RPMI7951 (cell line): ENCODE data around the gene RNF157. TPM values are rescaled to one million over a fixed set of nuclear protein-coding genes. Genes with fewer than 3 reads are reported as not detected.
"Not testable (repeated sequence)": the region's sequence is repeated elsewhere in the genome, so short reads cannot be mapped to it uniquely, and the experiment has no call there.

Source experiments
- DNase-seq: peaks from one replicate; pipeline ENCODE4 v3.0.0-alpha.2; 2012; ENCODE audit warnings: low read depth
- total RNA-seq: library from RNA; depleted of rRNA; stranded (reverse); fragments of >200 nt; shearing (Covaris generic); gene quantifications from 2 replicates; pipeline ENCODE4 v1.2.3, GENCODE V29; 2014

The RNF157 gene
- total RNA-seq, 1 experiment from 2014 or later, result 5.8 TPM

- DNase-seq, result no peak
Observed at GRCh38 chr17:76254275-76254674, 14.0 kb upstream of the RNF157 start.

DNA sequence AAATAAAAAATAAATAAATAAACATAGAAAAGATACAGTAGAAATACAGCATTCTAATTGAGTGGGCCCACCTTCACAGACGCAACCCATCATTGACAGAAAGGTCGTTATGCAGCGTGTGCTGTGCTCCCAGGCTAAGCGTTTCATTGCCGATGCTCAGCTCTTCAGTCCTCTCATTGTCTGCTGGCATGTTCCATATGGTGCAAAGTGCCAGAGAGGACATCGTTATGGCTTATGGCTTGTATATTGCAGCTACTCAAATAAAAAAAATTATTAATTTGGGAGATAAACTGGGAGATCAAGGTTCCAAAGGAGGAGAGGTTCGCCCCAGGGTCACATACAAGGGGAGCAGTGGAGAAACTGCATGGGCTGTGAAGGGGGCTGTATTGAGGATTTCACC is 13.5 kb upstream of the RNF157 start:
- DNase-seq, result no peak

GRCh38 chr17:76252967-76253766 is 12.9 kb upstream of the RNF157 start:
- DNase-seq, result not testable (repeated sequence)

- peak; percentile 99 for DNase-seq
Observed at GRCh38 chr17:76252040-76252954, 12.0 kb upstream of the RNF157 start.

- no peak for DNase-seq
Observed at GRCh38 chr17:76251478-76252039, 11.3 kb upstream of the RNF157 start.

- no peak for DNase-seq
Observed at GRCh38 chr17:76250141-76250540, 9.8 kb upstream of the RNF157 start.

GRCh38 chr17:76248013-76248782 is 7.9 kb upstream of the RNF157 start:
- DNase-seq, result no peak

- no peak for DNase-seq
Observed at GRCh38 chr17:76247304-76247703, 7.0 kb upstream of the RNF157 start.

DNA sequence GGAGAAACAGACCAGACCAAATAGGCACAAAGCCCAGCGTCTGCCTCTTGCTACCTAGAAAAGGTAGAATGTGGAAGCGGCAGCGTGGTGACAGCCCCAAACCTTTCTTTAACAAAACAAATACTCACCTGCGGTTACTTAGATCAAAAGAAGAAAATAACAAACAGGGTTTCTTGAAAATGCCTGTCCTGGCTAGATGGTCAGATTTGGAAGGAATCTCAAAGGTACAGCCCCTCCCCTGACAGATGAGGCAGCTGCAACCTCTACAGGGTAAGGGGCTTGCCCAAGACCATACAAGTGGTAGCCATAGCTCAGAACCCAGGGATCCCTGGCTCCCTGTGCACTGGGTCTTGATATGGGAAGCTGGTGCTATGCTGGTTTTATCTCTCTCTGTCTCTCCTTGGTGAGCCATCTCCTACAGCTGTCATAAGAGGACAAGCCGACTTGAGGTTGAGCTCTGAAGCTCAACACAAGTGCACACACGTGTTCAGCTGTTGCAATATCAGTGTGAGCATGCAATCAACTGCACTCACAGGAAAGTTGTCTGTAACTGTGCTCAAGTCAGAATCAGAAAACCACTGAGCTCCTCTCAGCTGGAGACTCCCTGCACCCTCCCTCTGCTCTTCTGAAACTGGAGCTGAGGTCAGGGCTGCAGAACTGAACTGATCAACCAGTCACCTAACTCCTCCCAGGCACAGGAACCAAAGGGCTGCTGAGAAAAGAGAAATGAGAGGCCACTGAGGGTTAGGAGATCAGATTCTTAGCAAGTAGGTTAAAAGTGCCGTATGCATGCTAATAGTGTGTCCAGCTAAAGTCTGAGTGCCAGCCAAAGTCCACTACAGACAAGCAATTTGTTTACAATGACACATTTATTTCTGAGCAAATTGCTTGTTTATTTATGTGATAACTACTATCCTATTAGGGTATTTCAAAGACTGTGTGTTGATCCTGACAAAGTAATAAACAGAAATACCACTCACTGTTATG is 6.1 kb upstream of the RNF157 start:
- no peak for DNase-seq

DNA sequence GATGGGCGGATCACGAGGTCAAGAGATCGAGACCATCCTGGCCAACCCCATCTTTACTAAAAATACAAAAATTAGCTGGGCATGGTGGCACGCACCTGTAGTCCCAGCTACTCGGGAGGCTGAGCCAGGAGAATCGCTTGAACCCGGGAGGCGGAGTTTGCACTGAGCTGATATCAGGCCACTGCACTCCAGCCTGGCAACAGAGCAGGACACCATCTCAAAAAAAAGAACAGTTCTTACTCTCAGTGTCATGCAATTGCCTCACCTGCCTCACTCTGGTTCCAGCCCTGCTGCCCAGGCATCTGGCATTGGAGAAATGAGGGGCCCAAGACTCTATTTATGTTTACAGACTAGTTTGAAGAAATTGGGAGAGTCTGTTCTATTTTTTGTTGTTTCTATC is 4.4 kb upstream of the RNF157 start:
- DNase-seq, result not testable (repeated sequence)

DNA sequence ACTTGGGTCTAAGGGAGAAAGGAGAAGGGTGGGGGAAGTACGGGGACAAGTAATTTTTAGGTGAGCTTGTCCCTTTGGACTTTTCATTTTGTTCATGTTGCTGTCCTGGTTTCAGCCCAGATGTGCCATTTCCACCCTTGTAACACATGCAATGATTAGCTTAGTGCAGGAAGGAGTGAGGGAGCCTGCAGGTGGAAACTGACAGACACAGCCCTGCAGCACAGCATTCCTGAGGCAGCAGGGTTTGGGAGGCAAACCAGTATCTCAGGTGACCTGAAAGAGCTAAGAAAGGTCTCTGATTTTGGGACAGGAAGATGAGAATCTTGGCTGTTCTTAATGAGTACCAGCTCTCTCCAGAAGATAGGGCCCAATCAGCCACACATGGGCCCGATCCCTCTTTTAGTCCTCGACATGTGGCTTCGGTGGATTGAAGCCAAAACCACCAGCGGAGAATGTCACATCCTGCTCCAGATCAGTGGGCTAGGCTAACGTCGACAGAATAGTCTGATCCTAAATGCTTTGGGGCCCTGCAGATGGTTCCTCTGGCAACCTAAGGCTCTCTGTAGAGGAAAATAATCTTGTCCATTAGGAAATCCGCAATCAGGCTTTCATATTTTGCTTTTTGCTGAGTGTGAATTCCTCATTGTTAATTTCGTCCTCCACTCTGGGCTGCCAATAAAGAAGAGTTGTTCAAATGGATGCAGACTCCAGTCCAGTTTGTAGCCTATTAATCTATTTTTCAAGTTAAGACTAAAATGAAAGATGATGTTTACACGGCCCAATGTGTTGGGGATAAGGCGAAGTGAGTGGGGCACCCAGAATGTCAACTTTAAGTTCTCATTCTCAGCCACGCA is 3.8 kb upstream of the RNF157 start:
- peak; percentile 85 for DNase-seq

- DNase-seq, result no peak
Observed at GRCh38 chr17:76241691-76242255, 1.5 kb upstream of the RNF157 start.

DNA sequence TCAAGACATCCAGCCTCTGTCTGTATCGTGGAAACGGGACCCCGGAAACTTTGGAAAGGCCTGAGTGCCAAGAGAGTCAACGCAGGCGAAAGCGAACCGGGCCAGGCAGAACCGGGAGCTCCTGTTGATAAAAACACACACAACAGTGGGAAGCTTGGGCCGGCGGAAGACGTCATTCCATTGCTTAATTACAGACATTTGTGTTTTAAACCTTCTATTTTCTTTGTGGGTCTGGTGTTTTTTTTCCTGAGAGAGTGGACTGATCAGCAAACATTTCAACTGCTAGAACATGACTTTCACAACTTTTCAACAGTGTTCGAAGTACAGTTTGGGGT is 878 bp upstream of the RNF157 start:
- no peak for DNase-seq

- DNase-seq, result no peak
Observed at GRCh38 chr17:76239538-76240274, 587 bp downstream of the RNF157 start.

DNA sequence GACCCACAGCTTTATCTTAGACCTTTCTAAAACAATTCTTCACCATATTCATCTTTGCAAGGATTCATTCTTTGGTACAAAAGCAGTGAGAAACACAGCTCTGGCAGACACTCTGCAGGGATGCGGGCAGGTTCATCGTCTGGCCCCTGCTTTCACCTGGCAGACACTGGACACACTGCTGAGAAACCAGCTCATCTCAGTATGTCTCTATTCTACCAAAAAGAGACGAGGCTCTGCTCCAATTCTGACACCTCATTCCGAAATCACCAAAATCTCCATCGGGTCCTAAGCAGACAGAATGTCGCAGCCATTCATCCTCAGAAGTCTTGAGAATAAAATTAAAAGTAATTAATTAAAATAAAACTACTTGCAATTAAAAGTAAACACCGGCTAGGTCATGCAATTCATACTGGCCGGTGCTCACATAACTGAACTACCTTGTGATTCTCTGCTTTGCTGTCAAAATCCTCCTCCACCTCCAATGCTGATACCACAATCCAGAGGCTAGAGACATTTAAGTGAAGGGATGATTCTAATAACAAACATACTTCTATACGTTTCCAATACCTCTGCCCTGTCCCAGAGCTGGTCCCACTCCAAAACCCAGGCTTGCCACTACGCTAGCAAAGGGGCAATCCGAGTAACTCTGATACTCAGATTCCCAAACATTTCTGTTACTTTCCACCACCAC is 1.3 kb downstream of the RNF157 start:
- no peak for DNase-seq

DNA sequence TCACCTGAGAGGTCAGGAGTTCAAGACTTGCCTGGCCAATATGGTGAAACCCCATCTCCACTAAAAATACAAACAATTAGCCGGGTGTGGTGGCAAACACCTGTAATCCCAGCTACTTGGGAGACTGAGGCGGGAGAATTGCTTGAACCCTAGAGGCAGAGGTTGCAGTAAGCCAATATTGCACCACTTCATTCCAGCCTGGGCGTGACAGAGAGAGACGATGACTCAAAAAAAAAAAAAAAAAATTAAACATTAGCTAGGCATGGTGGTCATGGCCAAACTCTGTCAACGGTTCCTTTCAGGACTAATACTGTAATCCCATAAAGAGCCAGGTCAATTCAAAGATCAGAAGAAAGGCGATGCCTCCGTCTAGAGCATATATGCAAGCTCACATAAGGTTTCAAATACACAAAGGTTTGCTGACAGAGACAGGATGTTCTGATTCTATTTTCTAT is 2.4 kb downstream of the RNF157 start:
- no peak for DNase-seq

GRCh38 chr17:76236603-76237002 is 3.7 kb downstream of the RNF157 start:
- DNase-seq, result no peak

DNA sequence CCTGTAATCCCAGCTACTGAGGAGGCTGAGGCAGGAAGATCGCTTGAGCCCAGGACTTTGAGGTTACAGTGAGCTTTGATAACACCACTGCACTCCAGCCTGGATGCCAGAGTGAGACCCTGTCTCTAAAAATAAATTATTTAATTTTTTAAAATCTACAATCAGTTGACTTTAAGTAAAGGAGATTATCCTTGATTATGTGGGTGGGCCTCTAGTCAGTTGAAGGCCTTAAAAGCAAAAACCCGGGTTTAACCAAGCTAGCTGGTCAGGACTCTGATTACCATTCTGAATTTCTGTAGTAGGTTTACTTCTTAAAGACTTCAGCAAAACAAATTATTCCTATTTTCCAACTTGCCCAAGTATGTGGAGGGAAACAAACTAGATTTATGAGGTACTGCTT is 4.4 kb downstream of the RNF157 start:
- DNase-seq, result no peak
